Endothelial cell of umbilical vein (primary cell): ENCODE data around the gene RAB20. TPM values are rescaled to one million over a fixed set of nuclear protein-coding genes. Genes with fewer than 3 reads are reported as not detected.

ENCODE experiments used
- BruUV-seq: library from RNA; stranded (reverse); fragments of 400-500 nt; replicated peaks from 2 replicates; lab custom pipeline; 2021; lab: Mats Ljungman, UMichigan
- CTCF ChIA-PET: fragments of 300-600, 350-600 bp; sonication (Branson Sonifier 250); formaldehyde crosslinking; loops from one replicate; lab custom pipeline; 2021; ENCODE audit warnings: antibody characterized with exemption, inconsistent platforms; lab: Charles Lee
- POLR2A ChIA-PET: fragments of 300-600, 350-600 bp; sonication (Branson Sonifier 250); formaldehyde crosslinking; loops from one replicate; lab custom pipeline; 2021; ENCODE audit warnings: antibody characterized with exemption, inconsistent platforms; lab: Charles Lee
- DNase-seq: peaks from one replicate; pipeline ENCODE4 v3.0.0-alpha.2; 2011; ENCODE audit warnings: low read depth, low spot score
- FAIRE-seq: peaks from 2 replicates; lab custom pipeline; 2011; peaks lifted over from hg19 to GRCh38; lab: Jason Lieb, UNC
- H2AFZ ChIP-seq: 2 replicates; pipeline ENCODE4 v1.6.0; 2012; ENCODE audit warnings: low read depth, low read length, control low read depth, inconsistent platforms
- H3K27ac ChIP-seq: 2 replicates; pipeline ENCODE4 v1.5.1; 2011; ENCODE audit warnings: low read depth, mild to moderate bottlenecking, control low read depth, low read length, moderate library complexity; ENCODE audit not compliant: insufficient read depth
- H3K27me3 ChIP-seq, 2 experiments: 2 replicates each; pipeline versions ENCODE4 v1.6.0 to v1.6.1; 2011; ENCODE audit warnings: low read length in 2 of 2, mixed read lengths in 1 of 2; ENCODE audit not compliant: control insufficient read depth in 2 of 2, insufficient read depth in 2 of 2
- H3K36me3 ChIP-seq, 2 experiments: 2 replicates in 1 of 2; 3 replicates in 1 of 2; pipeline ENCODE4 v1.5.1; 2011; ENCODE audit warnings: low read length in 2 of 2, mild to moderate bottlenecking in 1 of 2, moderate library complexity in 1 of 2; ENCODE audit not compliant: control insufficient read depth in 2 of 2, insufficient read depth in 2 of 2; ENCODE audit errors: extremely low read depth in 1 of 2
- H3K4me1 ChIP-seq: 3 replicates; pipeline ENCODE4 v1.5.1; 2011; ENCODE audit warnings: mild to moderate bottlenecking, low read length; ENCODE audit not compliant: control insufficient read depth, insufficient read depth; ENCODE audit errors: extremely low read depth
- H3K4me2 ChIP-seq: 2 replicates; pipeline ENCODE4 v1.6.1; 2011; ENCODE audit warnings: low read length, control low read depth, mixed read lengths; ENCODE audit not compliant: insufficient read depth
- H3K4me3 ChIP-seq, 3 experiments: fragments of 200-600 bp in 1 of 3; sonication (generic), shearing (Covaris generic) in 1 of 3; replicated peaks in 1 of 3; 2 replicates each; pipeline ENCODE4 v1.5.1; 2011 to 2016; ENCODE audit warnings: control low read depth in 3 of 3, low read length in 3 of 3, mild to moderate bottlenecking in 2 of 3, inconsistent platforms in 1 of 3, low read depth in 1 of 3, moderate library complexity in 1 of 3; ENCODE audit not compliant: insufficient read depth in 1 of 3
- H3K79me2 ChIP-seq: 2 replicates; pipeline ENCODE4 v1.6.0; 2012; ENCODE audit warnings: low read length, inconsistent platforms; ENCODE audit not compliant: control insufficient read depth, insufficient read depth
- H3K9ac ChIP-seq: replicated peaks from 2 replicates; pipeline ENCODE3; 2011; ENCODE audit warnings: low read length, control low read depth; ENCODE audit not compliant: insufficient read depth; ENCODE audit errors: extremely low read depth
- H3K9me1 ChIP-seq: replicated peaks from 3 replicates; pipeline ENCODE4 v1.6.0; 2011; ENCODE audit warnings: mild to moderate bottlenecking, low read length; ENCODE audit not compliant: control insufficient read depth, insufficient read depth; ENCODE audit errors: extremely low read depth
- H3K9me3 ChIP-seq: replicated peaks from 2 replicates; pipeline ENCODE4 v1.5.1; 2012; ENCODE audit warnings: low read length, inconsistent platforms; ENCODE audit not compliant: control insufficient read depth, insufficient read depth
- H4K20me1 ChIP-seq: replicated peaks from 2 replicates; pipeline ENCODE3; 2011; ENCODE audit warnings: mild to moderate bottlenecking, low read length; ENCODE audit not compliant: control insufficient read depth, insufficient read depth; ENCODE audit errors: extremely low read depth
- EZH2 ChIP-seq: IDR thresholded peaks from 2 replicates; pipeline ENCODE4 v1.6.1; 2012; ENCODE audit warnings: borderline replicate concordance, low read depth, mild to moderate bottlenecking, moderate library complexity, low read length, inconsistent platforms; ENCODE audit not compliant: severe bottlenecking
- FOS ChIP-seq: IDR thresholded peaks from 2 replicates; pipeline ENCODE4 v1.6.1; 2011; ENCODE audit warnings: mild to moderate bottlenecking, low read length, moderate library complexity, borderline replicate concordance; ENCODE audit not compliant: insufficient read depth
- GATA2 ChIP-seq: IDR thresholded peaks from 2 replicates; pipeline ENCODE4 v1.7.0; 2011; ENCODE audit warnings: low read depth, mild to moderate bottlenecking, moderate library complexity, mixed read lengths, low read length; ENCODE audit not compliant: insufficient read length, insufficient read depth
- JUN ChIP-seq: IDR thresholded peaks from 2 replicates; pipeline ENCODE4 v1.6.1; 2011; ENCODE audit warnings: borderline replicate concordance, low read depth; ENCODE audit not compliant: insufficient read length, insufficient read depth
- MYC ChIP-seq: IDR thresholded peaks from one replicate; pipeline ENCODE4 v1.6.1; 2011; ENCODE audit warnings: mild to moderate bottlenecking, low read depth, low read length
- POLR2A ChIP-seq: IDR thresholded peaks from 2 replicates; pipeline ENCODE4 v1.6.1; 2012; ENCODE audit warnings: low read depth, mild to moderate bottlenecking, control low read depth, low read length
- POLR2AphosphoS5 ChIP-seq: IDR thresholded peaks from 2 replicates; pipeline ENCODE4 v1.6.1; 2012; ENCODE audit warnings: low read depth, mild to moderate bottlenecking, control low read depth, low read length, moderate library complexity; ENCODE audit not compliant: insufficient read depth
- dilution Hi-C: fragments of 300-500 bp; cut with MboI; formaldehyde crosslinking; loops from one replicate; pipeline ENCODE4 v1.15.0; 2019; ENCODE audit warnings: low sequenced_read_pairs; ENCODE audit not compliant: extremely low pct_ligation_motif_present
- intact Hi-C: fragments of 100-400 bp; cut with micrococcal nuclease; formaldehyde crosslinking; loops from one replicate; pipeline ENCODE4 v1.10.0; 2022
- polyA plus RNA-seq, 4 experiments: library from polyadenylated mRNA; depleted of rRNA in 3 of 4; stranded (reverse) in 3 of 4; unstranded in 1 of 4; fragments of >200 nt; gene quantifications; 2 replicates each; pipeline versions ENCODE4 v1.2.1 to v1.2.3, GENCODE V29; 2011 to 2012; ENCODE audit warnings: missing spikeins in 1 of 4
- total RNA-seq: library from RNA; stranded (reverse); gene quantifications from 2 replicates; pipeline ENCODE4 v1.2.3, GENCODE V29; 2021
- TF ChIP-seq, protein P1 (sequence below), 2 donors: IDR thresholded peaks; 1 replicate in 1 of 2; 2 replicates in 1 of 2; pipeline ENCODE4 v1.5.1; 2011; ENCODE audit warnings: low read length in 2 of 2, mild to moderate bottlenecking in 2 of 2, moderate library complexity in 2 of 2, control low read depth in 1 of 2, inconsistent platforms in 1 of 2, low read depth in 1 of 2; ENCODE audit not compliant: insufficient read depth in 1 of 2; ENCODE audit errors: extremely low read depth in 1 of 2
- TF ChIP-seq, protein P2 (sequence below): IDR thresholded peaks from 2 replicates; pipeline ENCODE4 v1.6.1; 2011; ENCODE audit not compliant: insufficient read depth, insufficient read length

Gene RAB20
- total and polyA plus RNA-seq, 2 donors (not counting 3 experiments of a cell fraction or from before 2014, with no cell fraction given): 1.3 to 1.7 TPM

- no peak for FAIRE-seq
- ChIA-PET CTCF (no interaction called here), POLR2A (no interaction called here)
- no peak for TF ChIP-seq POLR2AphosphoS5
- TF ChIP-seq FOS: no peak
- TF ChIP-seq, protein P1, sequence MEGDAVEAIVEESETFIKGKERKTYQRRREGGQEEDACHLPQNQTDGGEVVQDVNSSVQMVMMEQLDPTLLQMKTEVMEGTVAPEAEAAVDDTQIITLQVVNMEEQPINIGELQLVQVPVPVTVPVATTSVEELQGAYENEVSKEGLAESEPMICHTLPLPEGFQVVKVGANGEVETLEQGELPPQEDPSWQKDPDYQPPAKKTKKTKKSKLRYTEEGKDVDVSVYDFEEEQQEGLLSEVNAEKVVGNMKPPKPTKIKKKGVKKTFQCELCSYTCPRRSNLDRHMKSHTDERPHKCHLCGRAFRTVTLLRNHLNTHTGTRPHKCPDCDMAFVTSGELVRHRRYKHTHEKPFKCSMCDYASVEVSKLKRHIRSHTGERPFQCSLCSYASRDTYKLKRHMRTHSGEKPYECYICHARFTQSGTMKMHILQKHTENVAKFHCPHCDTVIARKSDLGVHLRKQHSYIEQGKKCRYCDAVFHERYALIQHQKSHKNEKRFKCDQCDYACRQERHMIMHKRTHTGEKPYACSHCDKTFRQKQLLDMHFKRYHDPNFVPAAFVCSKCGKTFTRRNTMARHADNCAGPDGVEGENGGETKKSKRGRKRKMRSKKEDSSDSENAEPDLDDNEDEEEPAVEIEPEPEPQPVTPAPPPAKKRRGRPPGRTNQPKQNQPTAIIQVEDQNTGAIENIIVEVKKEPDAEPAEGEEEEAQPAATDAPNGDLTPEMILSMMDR (IDR thresholded peaks at IDR 0.05; ENCODE audit: extremely low read depth in 1 of 2, insufficient read depth in 1 of 2, low read depth in 1 of 2, low read length in 2 of 2): no peak
- no peak for TF ChIP-seq MYC
- TF ChIP-seq, protein P2, sequence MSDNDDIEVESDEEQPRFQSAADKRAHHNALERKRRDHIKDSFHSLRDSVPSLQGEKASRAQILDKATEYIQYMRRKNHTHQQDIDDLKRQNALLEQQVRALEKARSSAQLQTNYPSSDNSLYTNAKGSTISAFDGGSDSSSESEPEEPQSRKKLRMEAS: no peak
- TF ChIP-seq JUN: no peak
- TF ChIP-seq POLR2A: no peak
- no peak for TF ChIP-seq GATA2
- no peak for TF ChIP-seq EZH2
- H3K9ac ChIP-seq: no peak overlapping the region
- no peak for DNase-seq
- no peak overlapping the region for H2AFZ ChIP-seq
- no peaks in the 10 kb centered on the region for H3K9me1 ChIP-seq
- dilution Hi-C loops: no loop called here
- H3K27ac ChIP-seq: no peak overlapping the region
- no peaks in the 10 kb centered on the region for H3K27me3 ChIP-seq
- H3K36me3 ChIP-seq: peaks cover 29 to 48% of the 10 kb centered on the region in 2 experiments
- no peak overlapping the region for H3K4me3 ChIP-seq
- no peak overlapping the region for H3K4me2 ChIP-seq
- no peaks in the 10 kb centered on the region for H3K4me1 ChIP-seq
- no TSS peak for BruUV-seq
- intact Hi-C loops: no loop called here
- no peaks in the 10 kb centered on the region for H4K20me1 ChIP-seq
- H3K79me2 ChIP-seq: no peaks in the 10 kb centered on the region
- H3K9me3 ChIP-seq: no peaks in the 10 kb centered on the region
Observed at GRCh38 chr13:110491869-110492678, 69.4 kb downstream of the RAB20 start.
